Measurements from ENCODE around the gene LRRN1.

GRCh38 chr3:3836845-3837244 lies 37.6 kb downstream of the LRRN1 start:
- TF ChIP-seq POLR2AphosphoS5 (IDR thresholded peaks at IDR 0.05) (no peak), CTCF (IDR thresholded peaks at IDR 0.05) (no peak), POLR2A (IDR thresholded peaks at IDR 0.05) (no peak)
